Measurements from ENCODE around the gene CBX5.

- TF ChIP-seq CTCF (conservative IDR thresholded peaks at IDR 0.05 in 1 of 2, IDR thresholded peaks at IDR 0.05 in 1 of 2; ENCODE audit: low read depth in 1 of 2, low read length in 2 of 2), result peak; percentile 72 to 77
- no peak for TF ChIP-seq EZH2 (IDR thresholded peaks at IDR 0.05; ENCODE audit: low read length, missing control alignments)
These were observed 62.9 kb downstream of the CBX5 start for GRCh38 chr12:54216797-54217661.
